Gastrocnemius medialis (tissue), 4 donors: ENCODE results near the gene SLX4IP.

Source experiments
- CTCF ChIP-seq, 5 experiments: fragments of 450-650 bp in 3 of 5; fragments of 200-600 bp in 2 of 5; sonication (generic) in 2 of 5; IDR thresholded peaks in 4 of 5; conservative IDR thresholded peaks in 1 of 5; 1 replicate in 4 of 5; 2 replicates in 1 of 5; pipeline ENCODE4 v1.5.1; 2016 to 2019; ENCODE audit warnings: antibody characterized with exemption in 5 of 5, mild to moderate bottlenecking in 3 of 5, moderate library complexity in 3 of 5
- POLR2A ChIP-seq, 2 donors: fragments of 450-650 bp; IDR thresholded peaks; one replicate each; pipeline ENCODE4 v1.6.1; 2017; ENCODE audit warnings: antibody characterized with exemption in 2 of 2, mild to moderate bottlenecking in 2 of 2, moderate library complexity in 2 of 2

GRCh38 chr20:10591946-10592521, 156.9 kb downstream of the SLX4IP start:
- TF ChIP-seq CTCF (IDR thresholded peaks at IDR 0.05 in 4 of 5, conservative IDR thresholded peaks at IDR 0.05 in 1 of 5): no peak
- no peak for TF ChIP-seq POLR2A (IDR thresholded peaks at IDR 0.05)
